ENCODE data around the gene RAB11A. TPM values are rescaled to one million over a fixed set of nuclear protein-coding genes. Genes with fewer than 3 reads are reported as not detected.

RAB11A gene
- total and polyA plus RNA-seq, 2 experiments from 2014 or later: 248 to 306 TPM

GRCh38 chr15:65937054-65937453 lies 67.8 kb downstream of the RAB11A start:
- Histone ChIP-seq H3K27ac (no peak overlapping the region), H3K4me2 (no peak overlapping the region), H3K27me3 (no peaks in the 10 kb centered on the region), H3K9me2 (replicated peaks; ENCODE audit: insufficient read depth) (no peaks in the 10 kb centered on the region), H3K36me3 (replicated peaks; ENCODE audit: insufficient read depth, low read depth) (no peaks in the 10 kb centered on the region), H3K79me2 (no peaks in the 10 kb centered on the region), H3K9me3 (ENCODE audit: low read depth) (no peaks in the 10 kb centered on the region), H2AFZ (no peak overlapping the region), H3K4me3 (no peak overlapping the region), H3K4me1 (ENCODE audit: insufficient read depth) (no peaks in the 10 kb centered on the region), H4K20me1 (ENCODE audit: insufficient read depth, poor library complexity, severe bottlenecking) (no peaks in the 10 kb centered on the region)
- WGBS (ENCODE audit: low lambda C conversion rate, missing lambda C conversion rate): 95% methylated on average over 3 of the region's 3 CpGs
- DNase-seq (ENCODE audit: low spot score): no peak
- TF ChIP-seq EZH2phosphoT487 (IDR thresholded peaks at IDR 0.05; ENCODE audit: low read depth, severe bottlenecking, unreplicated experiment) (no peak), EZH2 (IDR thresholded peaks at IDR 0.05; ENCODE audit: borderline replicate concordance) (no peak), CTCF (IDR thresholded peaks at IDR 0.05; ENCODE audit: poor library complexity) (no peak)

- no peak for DNase-seq (ENCODE audit: low spot score)
- no peaks in the 10 kb centered on the region for H4K20me1 ChIP-seq (ENCODE audit: insufficient read depth, poor library complexity, severe bottlenecking)
- no peaks in the 10 kb centered on the region for H3K79me2 ChIP-seq
- H3K9me3 ChIP-seq (ENCODE audit: low read depth): no peaks in the 10 kb centered on the region
- H3K4me1 ChIP-seq (ENCODE audit: insufficient read depth): no peaks in the 10 kb centered on the region
- no peak for TF ChIP-seq CTCF (IDR thresholded peaks at IDR 0.05; ENCODE audit: poor library complexity)
- no peak for TF ChIP-seq EZH2 (IDR thresholded peaks at IDR 0.05; ENCODE audit: borderline replicate concordance)
- no peak for TF ChIP-seq EZH2phosphoT487 (IDR thresholded peaks at IDR 0.05; ENCODE audit: low read depth, severe bottlenecking, unreplicated experiment)
- H3K36me3 ChIP-seq (replicated peaks; ENCODE audit: insufficient read depth, low read depth): no peaks in the 10 kb centered on the region
- 89% methylated on average over 1 of the region's 1 CpG for WGBS (ENCODE audit: low lambda C conversion rate, missing lambda C conversion rate)
- no peak overlapping the region for H3K27ac ChIP-seq
- no peak overlapping the region for H3K4me3 ChIP-seq
- H3K4me2 ChIP-seq: no peak overlapping the region
- no peaks in the 10 kb centered on the region for H3K27me3 ChIP-seq
- H2AFZ ChIP-seq: no peak overlapping the region
- no peaks in the 10 kb centered on the region for H3K9me2 ChIP-seq (replicated peaks; ENCODE audit: insufficient read depth)
Observed at GRCh38 chr15:65937476-65937875, 68.2 kb downstream of the RAB11A start.

GRCh38 chr15:65938604-65939003 lies 69.3 kb downstream of the RAB11A start:
- WGBS (ENCODE audit: low lambda C conversion rate, missing lambda C conversion rate): 83% methylated on average over 4 of the region's 4 CpGs
- no peak for TF ChIP-seq CTCF (IDR thresholded peaks at IDR 0.05; ENCODE audit: poor library complexity)
- TF ChIP-seq EZH2phosphoT487 (IDR thresholded peaks at IDR 0.05; ENCODE audit: low read depth, severe bottlenecking, unreplicated experiment): no peak

More at GRCh38 chr15:65938604-65939003, 69.3 kb downstream of the RAB11A start:
- H3K9me3 ChIP-seq (ENCODE audit: low read depth): no peaks in the 10 kb centered on the region
- DNase-seq (ENCODE audit: low spot score): no peak
- no peak overlapping the region for H3K4me2 ChIP-seq
- no peaks in the 10 kb centered on the region for H4K20me1 ChIP-seq (ENCODE audit: insufficient read depth, poor library complexity, severe bottlenecking)
- H3K27me3 ChIP-seq: no peaks in the 10 kb centered on the region
- H3K4me3 ChIP-seq: no peak overlapping the region
- H3K79me2 ChIP-seq: no peaks in the 10 kb centered on the region
- H3K36me3 ChIP-seq (replicated peaks; ENCODE audit: insufficient read depth, low read depth): no peaks in the 10 kb centered on the region
- H3K9me2 ChIP-seq (replicated peaks; ENCODE audit: insufficient read depth): no peaks in the 10 kb centered on the region
- H2AFZ ChIP-seq: no peak overlapping the region
- H3K4me1 ChIP-seq (ENCODE audit: insufficient read depth): no peaks in the 10 kb centered on the region
- H3K27ac ChIP-seq: no peak overlapping the region

Measured in hepatocyte (in vitro differentiated cells).